ENCODE data around the gene ACTR3C.
"Not testable (repeated sequence)": the region's sequence is repeated elsewhere in the genome, so short reads cannot be mapped to it uniquely, and the experiment has no call there.

ACTR3C gene

GRCh38 chr7:150311146-150311545 lies 12.2 kb downstream of the ACTR3C start:
- DNase-seq: no peak

DNA sequence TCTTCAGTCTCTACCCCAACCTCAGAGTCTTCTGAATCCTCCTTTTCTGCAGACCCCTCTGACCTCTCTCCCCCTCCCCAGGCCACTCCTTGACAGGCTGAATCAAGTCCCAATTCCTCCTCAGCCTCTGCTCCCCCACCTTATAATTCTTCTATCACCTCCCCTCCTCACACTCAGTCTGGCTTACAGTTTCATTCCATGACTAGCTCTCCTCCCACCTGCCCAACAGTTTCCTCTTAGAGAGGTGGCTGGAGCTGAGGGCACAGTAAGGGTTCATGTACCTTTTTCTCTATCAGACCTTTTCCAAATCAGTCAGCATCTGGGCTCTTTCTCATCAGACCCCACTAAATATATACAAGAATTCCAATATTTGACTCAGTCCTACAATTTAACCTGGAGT lies 14.8 kb downstream of the ACTR3C start:
- no peak for DNase-seq

DNA sequence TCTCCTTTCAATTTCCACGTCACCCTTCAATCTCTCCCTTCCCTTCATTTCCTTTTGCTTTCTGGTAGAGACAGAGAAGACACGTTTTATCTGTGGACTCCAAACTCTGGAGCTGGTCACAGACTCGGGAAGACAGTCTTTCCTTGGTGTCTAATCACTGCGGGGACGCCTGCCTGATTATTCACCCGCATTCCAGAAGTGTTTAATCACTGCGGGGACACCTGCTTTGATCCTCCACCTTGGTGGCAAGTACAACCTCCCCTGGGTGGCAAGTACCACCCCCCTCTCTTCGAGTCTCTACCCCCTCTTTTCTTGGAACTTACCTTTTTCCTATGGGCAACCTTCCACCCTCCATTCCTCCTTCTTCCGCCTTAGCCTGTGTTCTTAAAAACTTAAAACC lies 15.4 kb downstream of the ACTR3C start:
- no peak for DNase-seq

DNA sequence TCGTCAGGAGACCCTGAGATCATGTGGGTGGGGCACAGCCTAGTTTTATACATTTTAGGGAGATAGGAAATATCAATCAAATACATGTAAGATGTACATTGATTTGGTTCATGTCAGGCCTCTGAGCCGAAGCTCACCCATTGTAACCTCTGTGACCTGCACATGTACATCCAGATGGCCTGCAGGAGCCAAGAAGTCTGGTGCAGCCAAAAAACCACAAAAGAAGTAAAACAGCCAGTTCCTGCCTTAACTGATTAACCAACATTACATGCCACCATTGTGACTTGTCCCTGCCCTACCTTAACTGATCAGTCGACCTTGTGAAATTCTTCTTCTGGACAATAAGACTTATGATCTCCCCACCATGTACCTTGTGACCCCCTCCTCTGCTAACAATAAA lies 16.2 kb downstream of the ACTR3C start:
- no peak for DNase-seq

- not testable (repeated sequence) for DNase-seq
Observed at GRCh38 chr7:150306377-150306776, 17.0 kb downstream of the ACTR3C start.

DNA sequence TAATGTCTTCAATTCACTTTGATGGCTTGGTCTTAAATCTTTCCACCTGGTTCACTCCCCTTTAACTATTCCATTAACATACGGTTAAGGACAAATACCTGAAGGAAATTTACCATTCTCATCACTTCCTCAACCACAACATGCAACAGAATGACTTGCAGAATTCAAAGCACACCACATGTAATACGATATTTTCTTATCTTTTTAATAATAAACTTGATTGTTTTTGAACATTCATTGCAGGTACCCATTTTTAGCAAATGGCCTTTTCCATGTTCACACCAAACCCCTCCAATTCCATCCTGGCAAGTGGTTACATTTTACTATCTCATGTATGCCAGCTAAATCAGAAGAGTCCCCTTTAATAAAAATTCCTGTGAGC lies 17.5 kb downstream of the ACTR3C start:
- not testable (repeated sequence) for DNase-seq

DNA sequence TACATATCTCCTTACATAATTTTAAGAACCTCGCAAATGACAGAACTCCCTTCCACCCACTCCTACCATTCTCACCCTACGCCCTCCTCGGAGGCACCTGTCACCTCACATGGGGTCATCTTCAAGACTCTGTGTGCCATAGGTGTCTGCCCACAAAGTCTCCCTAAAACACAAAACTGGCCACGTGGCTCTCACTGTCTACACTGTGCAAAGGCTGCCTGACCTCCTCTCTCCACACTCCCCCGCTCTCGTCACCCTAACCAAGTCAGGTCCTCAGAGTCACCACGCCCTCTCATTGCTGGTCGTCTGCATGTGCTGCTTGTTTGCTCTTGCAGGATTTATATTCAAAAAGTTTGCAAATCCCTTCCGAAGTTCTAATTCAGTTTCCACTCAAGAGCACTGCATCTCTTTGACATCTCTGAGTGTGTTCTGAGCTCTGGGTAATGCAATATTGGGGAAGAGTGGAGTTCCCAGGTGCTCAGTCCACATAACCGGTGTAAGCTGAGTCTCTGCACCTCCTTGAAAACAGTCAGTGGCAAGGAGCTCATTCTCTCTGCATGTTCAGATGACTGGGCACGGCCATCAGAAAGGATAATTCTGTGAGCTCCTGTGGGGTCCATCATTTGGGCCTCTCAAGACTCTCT lies 18.0 kb downstream of the ACTR3C start:
- DNase-seq: not testable (repeated sequence)

GRCh38 chr7:150304499-150305258 lies 18.7 kb downstream of the ACTR3C start:
- not testable (repeated sequence) for DNase-seq

GRCh38 chr7:150302908-150303310 lies 20.4 kb downstream of the ACTR3C start:
- DNase-seq: not testable (repeated sequence)

DNA sequence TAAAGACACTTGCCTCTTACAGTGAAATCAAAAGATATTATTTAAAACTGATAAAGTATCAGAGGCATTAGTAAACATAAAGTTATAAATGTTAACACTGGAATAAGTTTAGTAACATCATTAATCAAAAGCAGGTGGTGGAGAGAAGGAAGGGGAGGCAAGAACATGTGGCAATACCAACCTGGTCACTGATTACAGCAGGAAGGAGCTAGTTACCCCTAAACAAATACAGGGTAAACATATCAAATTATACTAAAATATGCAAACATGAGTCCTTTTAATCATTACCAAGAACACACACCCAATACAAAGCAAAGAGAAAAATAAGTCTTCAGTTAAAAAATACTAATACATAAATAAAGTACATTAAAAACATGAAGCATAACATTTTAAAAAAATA lies 25.4 kb downstream of the ACTR3C start:
- not testable (repeated sequence) for DNase-seq

GRCh38 chr7:150296802-150297201 lies 26.5 kb downstream of the ACTR3C start:
- DNase-seq: not testable (repeated sequence)

- DNase-seq: not testable (repeated sequence)
Observed at GRCh38 chr7:150295614-150296013, 27.7 kb downstream of the ACTR3C start.

DNA sequence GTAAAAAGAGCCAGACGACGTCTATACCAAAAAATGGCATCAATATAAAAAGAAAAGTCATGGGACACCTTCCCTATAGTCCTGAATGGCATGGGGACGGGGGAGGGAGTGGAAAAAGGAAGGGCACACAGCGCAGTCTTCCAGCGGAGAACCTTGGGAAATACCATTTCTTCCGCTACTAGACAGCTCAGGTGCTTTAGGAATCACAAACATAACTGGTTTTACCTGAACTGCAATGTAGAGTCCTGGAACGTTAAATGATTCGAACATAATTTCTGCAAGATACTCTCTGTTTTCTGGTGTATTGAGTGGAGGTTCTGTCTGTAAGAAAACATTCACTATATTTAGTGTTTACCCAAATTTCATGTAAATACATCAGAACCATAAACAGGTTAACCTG lies 28.3 kb downstream of the ACTR3C start:
- not testable (repeated sequence) for DNase-seq

- DNase-seq: not testable (repeated sequence)
Observed at GRCh38 chr7:150290317-150290716, 33.0 kb downstream of the ACTR3C start.

- DNase-seq: not testable (repeated sequence)
Observed at GRCh38 chr7:150288816-150289215, 34.5 kb downstream of the ACTR3C start.

DNA sequence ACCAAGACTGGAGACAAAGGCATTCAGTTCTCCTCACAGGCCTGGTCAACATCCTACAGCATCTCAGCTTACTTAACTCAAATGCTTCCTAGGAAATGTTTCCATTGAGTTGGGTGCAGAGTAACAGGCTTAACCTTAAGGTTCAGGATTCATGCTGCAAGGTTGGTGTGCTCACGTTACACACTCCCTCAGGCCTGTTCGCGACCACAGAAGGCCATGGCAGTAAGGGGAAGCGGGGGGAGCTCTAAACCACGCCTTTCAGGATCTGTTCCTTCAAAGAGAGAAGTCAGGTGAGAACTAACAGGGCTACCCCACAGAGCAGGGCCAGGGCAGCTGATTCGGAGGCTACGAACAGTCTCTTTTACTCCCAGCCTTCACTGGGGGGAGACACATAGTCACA lies 35.5 kb downstream of the ACTR3C start:
- not testable (repeated sequence) for DNase-seq

DNA sequence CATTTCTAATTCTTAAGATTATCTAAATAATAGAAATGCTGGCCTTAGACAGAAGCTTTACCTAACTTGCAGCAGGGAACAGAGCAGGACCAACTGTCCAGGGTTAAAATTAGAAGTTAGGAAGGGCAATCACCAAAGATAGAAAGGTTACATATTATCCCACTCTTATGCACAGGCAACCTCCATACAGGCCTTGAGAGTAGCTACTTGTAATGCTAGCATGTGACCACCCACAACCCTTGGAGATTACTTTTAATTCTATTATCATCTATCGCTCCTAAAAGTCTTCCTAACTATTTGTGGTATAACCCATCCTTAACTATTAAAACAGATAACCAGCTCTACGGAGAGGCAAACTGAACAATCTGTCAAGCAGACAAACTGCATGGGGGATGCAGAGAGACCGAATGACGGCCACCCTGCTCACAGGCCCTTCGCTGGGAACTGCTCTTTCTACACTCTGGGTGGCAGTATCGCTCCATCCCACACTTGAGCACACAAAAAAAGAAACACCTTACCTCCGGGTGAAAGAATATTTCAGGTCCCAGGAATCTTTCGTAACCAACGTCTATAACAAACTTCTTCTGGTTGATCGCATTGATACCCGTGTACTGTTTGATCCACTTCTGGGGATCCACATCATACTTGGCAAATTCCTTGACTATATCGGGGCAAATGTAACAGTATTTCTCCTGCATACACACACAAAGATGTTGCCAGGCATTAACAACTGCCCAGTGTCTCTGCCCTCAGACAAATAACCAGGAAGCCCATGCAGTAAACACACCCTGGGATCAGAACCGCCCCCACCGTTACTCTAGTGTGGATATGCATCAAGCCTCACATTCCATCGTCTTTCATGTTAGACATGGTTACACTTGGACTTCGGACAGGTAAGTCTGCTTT lies 37.2 kb downstream of the ACTR3C start:
- peak; percentile 42 to 49 for DNase-seq

DNA sequence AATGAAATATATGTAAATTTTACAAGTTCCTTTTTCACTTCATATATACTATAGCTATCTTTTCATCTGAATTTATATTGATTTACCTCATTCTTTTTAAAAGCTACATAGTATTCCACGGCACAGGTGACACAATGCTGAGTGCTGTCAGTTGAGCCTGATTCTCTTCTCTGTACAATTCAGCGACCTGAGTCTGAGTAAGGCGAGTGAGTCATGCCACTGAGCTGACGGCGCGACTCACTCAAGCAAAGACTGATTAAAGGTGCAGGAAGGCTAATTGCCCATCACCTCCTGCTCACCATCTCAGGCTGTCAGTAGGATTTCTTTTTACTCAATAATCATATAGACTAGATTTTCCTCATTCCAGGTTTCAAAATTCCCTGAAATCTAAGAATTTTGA lies 39.7 kb downstream of the ACTR3C start:
- DNase-seq: not testable (repeated sequence)

GRCh38 chr7:150283111-150283510 lies 40.2 kb downstream of the ACTR3C start:
- not testable (repeated sequence) for DNase-seq

DNA sequence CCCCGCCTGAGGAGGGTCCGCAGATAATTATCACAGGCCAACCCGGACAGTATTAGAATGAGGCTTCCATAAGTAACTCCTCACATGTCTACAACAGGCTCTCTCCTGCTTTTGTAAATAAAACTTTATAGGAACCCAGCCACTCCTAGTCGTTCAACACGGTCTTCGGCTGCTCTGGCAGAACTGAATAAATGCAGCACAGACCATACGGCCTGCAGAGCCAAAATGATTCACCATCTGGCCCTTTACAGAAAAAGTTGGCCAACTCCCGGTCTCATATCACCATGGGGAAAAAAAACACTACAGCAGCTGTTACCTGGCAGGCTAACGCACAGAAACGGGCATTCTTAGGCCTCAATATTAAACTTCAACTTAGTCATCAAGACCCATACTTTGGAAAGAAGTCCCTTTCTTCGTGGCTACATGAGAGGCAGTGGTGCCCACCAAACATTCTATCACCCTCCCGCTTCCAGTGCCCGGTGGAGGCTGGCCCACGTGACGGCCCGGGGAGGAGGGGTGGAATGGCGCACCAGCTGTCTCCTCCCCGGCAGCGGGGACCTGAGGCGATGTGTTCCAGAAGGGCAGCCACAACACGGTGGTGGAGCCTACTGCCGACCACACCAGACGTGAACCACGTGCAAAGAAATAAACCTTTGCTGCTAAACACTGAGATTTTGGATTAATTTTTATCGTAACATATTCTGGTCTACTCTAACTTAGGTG lies 41.5 kb downstream of the ACTR3C start:
- not testable (repeated sequence) for DNase-seq

- not testable (repeated sequence) for DNase-seq
Observed at GRCh38 chr7:150278383-150278782, 45.0 kb downstream of the ACTR3C start.

GRCh38 chr7:150276132-150276695 lies 47.1 kb downstream of the ACTR3C start:
- peak; percentile 37 to 58 for DNase-seq

Data from CD4-positive, alpha-beta T cell treated with Interleukin-4 for 1 hour (primary cell).